Spleen (tissue), 11 donors: ENCODE results near the gene SPATS2. TPM values are rescaled to one million over a fixed set of nuclear protein-coding genes. Genes with fewer than 3 reads are reported as not detected.

Experiments used
- DNase-seq: peaks from one replicate; pipeline ENCODE4 v3.0.0-alpha.2; 2020
- H3K27ac ChIP-seq, 8 donors: fragments of 200-600 bp; sonication (generic) in 7 of 8; 1 replicate in 4 of 8; 2 replicates in 4 of 8; pipeline versions ENCODE4 v1.5.0 to v1.8.0; 2016 to 2021; ENCODE audit warnings: inconsistent platforms in 4 of 8, mild to moderate bottlenecking in 4 of 8, moderate library complexity in 1 of 8
- H3K27me3 ChIP-seq, 7 donors: fragments of 200-600 bp; sonication (generic) in 6 of 7; replicated peaks in 1 of 7; 1 replicate in 4 of 7; 2 replicates in 3 of 7; pipeline versions ENCODE4 v1.5.0 to v1.8.0; 2016 to 2021; ENCODE audit warnings: inconsistent platforms in 3 of 7, mild to moderate bottlenecking in 1 of 7
- H3K36me3 ChIP-seq, 6 donors: fragments of 200-600 bp; sonication (generic) in 5 of 6; 1 replicate in 4 of 6; 2 replicates in 2 of 6; pipeline versions ENCODE4 v1.5.0 to v1.8.0; 2016 to 2021; ENCODE audit warnings: inconsistent platforms in 2 of 6
- H3K4me1 ChIP-seq, 6 donors: fragments of 200-600 bp; sonication (generic) in 5 of 6; 1 replicate in 3 of 6; 2 replicates in 3 of 6; pipeline versions ENCODE4 v1.5.0 to v1.8.0; 2016 to 2021; ENCODE audit warnings: inconsistent platforms in 3 of 6
- H3K4me3 ChIP-seq, 8 donors: fragments of 200-600 bp; sonication (generic) in 7 of 8; 1 replicate in 4 of 8; 2 replicates in 4 of 8; pipeline versions ENCODE4 v1.5.0 to v1.8.0; 2016 to 2021; ENCODE audit warnings: inconsistent platforms in 4 of 8, mild to moderate bottlenecking in 4 of 8, moderate library complexity in 2 of 8
- H3K9me3 ChIP-seq, 8 donors: fragments of 200-600 bp; sonication (generic) in 7 of 8; 1 replicate in 4 of 8; 2 replicates in 4 of 8; pipeline versions ENCODE4 v1.5.0 to v1.8.0; 2016 to 2021; ENCODE audit warnings: inconsistent platforms in 4 of 8
- CTCF ChIP-seq, 11 experiments: fragments of 200-600 bp in 7 of 11; fragments of 450-650 bp in 4 of 11; sonication (generic) in 4 of 11; IDR thresholded peaks in 8 of 11; conservative IDR thresholded peaks in 3 of 11; 1 replicate in 7 of 11; 2 replicates in 4 of 11; pipeline versions ENCODE4 v1.4.0 to v1.8.0; 2016 to 2021; ENCODE audit warnings: antibody characterized with exemption in 11 of 11, inconsistent platforms in 4 of 11, mild to moderate bottlenecking in 1 of 11
- POLR2A ChIP-seq, 3 donors: fragments of 450-650 bp; IDR thresholded peaks; one replicate each; pipeline ENCODE4 v1.5.1; 2017; ENCODE audit warnings: antibody characterized with exemption in 3 of 3, mild to moderate bottlenecking in 1 of 3
- POLR2AphosphoS5 ChIP-seq, 3 donors: sonication (generic); formaldehyde crosslinking; IDR thresholded peaks; one replicate each; pipeline ENCODE4 v1.5.1; 2017; ENCODE audit warnings: antibody characterized with exemption in 3 of 3
- WGBS, 5 donors: extraction: QIAGEN DNeasy Blood & Tissue Kit in 3 of 5; methylation state at CpG; one replicate each; pipeline versions ENCODE4 v1.1.5 to v1.1.7; 2013 to 2018; 5-methylcytosine and 5-hydroxymethylcytosine counted together
- intact Hi-C: fragments of 100-400 bp; cut with DNase I; formaldehyde crosslinking; loops from one replicate; pipeline ENCODE4 v1.15.0; 2023; ENCODE audit warnings: low total_unique reads
- polyA plus RNA-seq, 3 donors: library from polyadenylated mRNA; stranded (reverse); fragments of 200-250 nt; gene quantifications; one replicate each; pipeline ENCODE4 v1.2.1, GENCODE V29; 2013
- total RNA-seq, 7 donors: library from RNA; depleted of rRNA in 3 of 7; stranded (reverse); fragments of >200 nt in 3 of 7; fragmentation: NEBNext Ultra II Directional in 4 of 7; extraction: Animal tissue kit (Norgen Biotek cat#: 25700) in 4 of 7; gene quantifications; one replicate each; pipeline versions ENCODE4 v1.1.0 to v1.2.1, GENCODE V29; 2016 to 2021
- donor health status: healthy with polysubstance abuse.
- donor health status: DM: no; HTN: no; CAD: no; lungs with moderate emphysema.
- donor health status: DM: no; HTN: no; CAD: no.
- donor health status: Bipolar disorder and iron deficiency.
- donor health status: healthy.
- donor health status: DM: no; HTN: no; CAD: no.
- donor health status: DM: yes; HTN: yes; CAD: no.

The SPATS2 gene
- total and polyA plus RNA-seq, 10 donors = 7.1 to 27.0 (median 19.0) TPM

- Histone ChIP-seq H3K9me3 (peaks cover 0 to 8% (median 0%) of the 10 kb centered on the region in 8 donors), H3K27ac (no peak overlapping the region), H3K4me3 (no peak overlapping the region), H3K36me3 (peaks cover 0 to 5% (median 0%) of the 10 kb centered on the region in 6 donors), H3K4me1 (no peaks in the 10 kb centered on the region), H3K27me3 (no peaks in the 10 kb centered on the region)
- DNase-seq = no peak
- intact Hi-C loops = no loop called here
- WGBS, 5 donors = 88 to 99% (median 97%) methylated on average over 4 of the region's 4 CpGs
- TF ChIP-seq CTCF (IDR thresholded peaks at IDR 0.05 in 8 of 11, conservative IDR thresholded peaks at IDR 0.05 in 3 of 11) (no peak), POLR2A (IDR thresholded peaks at IDR 0.05) (no peak), POLR2AphosphoS5 (IDR thresholded peaks at IDR 0.05) (no peak)
Measured at GRCh38 chr12:49446571-49446970, 79.3 kb downstream of the SPATS2 start.

- TF ChIP-seq POLR2AphosphoS5 (IDR thresholded peaks at IDR 0.05) = no peak
- TF ChIP-seq CTCF (IDR thresholded peaks at IDR 0.05 in 8 of 11, conservative IDR thresholded peaks at IDR 0.05 in 3 of 11) = no peak
- TF ChIP-seq POLR2A (IDR thresholded peaks at IDR 0.05) = no peak
- intact Hi-C loops = no loop called here
- DNase-seq = no peak
- Histone ChIP-seq H3K27me3 (no peaks in the 10 kb centered on the region), H3K4me1 (no peaks in the 10 kb centered on the region), H3K36me3 (no peaks in the 10 kb centered on the region), H3K4me3 (no peak overlapping the region), H3K9me3 (peaks cover 0 to 8% (median 0%) of the 10 kb centered on the region in 8 donors), H3K27ac (no peak overlapping the region)
- 95 to 99% (median 96%) methylated on average over 3 of the region's 3 CpGs for WGBS, 5 donors
Measured at GRCh38 chr12:49448858-49449257, 81.6 kb downstream of the SPATS2 start.

- no peak for DNase-seq
- H3K27ac ChIP-seq = no peak overlapping the region
- H3K9me3 ChIP-seq = peaks cover 0 to 8% (median 0%) of the 10 kb centered on the region in 8 donors
- no peaks in the 10 kb centered on the region for H3K36me3 ChIP-seq
- H3K4me1 ChIP-seq = no peaks in the 10 kb centered on the region
- H3K4me3 ChIP-seq = no peak overlapping the region
- no peaks in the 10 kb centered on the region for H3K27me3 ChIP-seq
- 76 to 93% (median 87%) methylated on average over 3 of the region's 3 CpGs for WGBS, 5 donors
- no peak for TF ChIP-seq POLR2AphosphoS5 (IDR thresholded peaks at IDR 0.05)
- intact Hi-C loops = no loop called here
Measured at GRCh38 chr12:49451468-49452259, 84.4 kb downstream of the SPATS2 start.

GRCh38 chr12:49455501-49455900, 88.2 kb downstream of the SPATS2 start:
- no peak for TF ChIP-seq POLR2AphosphoS5 (IDR thresholded peaks at IDR 0.05)
- no peak for TF ChIP-seq CTCF (IDR thresholded peaks at IDR 0.05 in 8 of 11, conservative IDR thresholded peaks at IDR 0.05 in 3 of 11)
- TF ChIP-seq POLR2A (IDR thresholded peaks at IDR 0.05) = no peak
- no peak for DNase-seq
- intact Hi-C loops = no loop called here
- Histone ChIP-seq H3K27me3 (no peaks in the 10 kb centered on the region), H3K4me1 (peaks cover 0 to 3% (median 0%) of the 10 kb centered on the region in 6 donors), H3K4me3 (no peak overlapping the region), H3K36me3 (peaks cover 0 to 4% (median 0%) of the 10 kb centered on the region in 6 donors), H3K27ac (no peak overlapping the region), H3K9me3 (no peaks in the 10 kb centered on the region)
- WGBS, 5 donors = 93 to 99% (median 98%) methylated on average over 6 of the region's 6 CpGs
